Caco-2 (cell line): ENCODE results near the gene DNLZ. TPM values are rescaled to one million over a fixed set of nuclear protein-coding genes. Genes with fewer than 3 reads are reported as not detected.

Experiments used
- BruUV-seq: library from RNA; stranded (reverse); fragments of 400-500 nt; replicated peaks from 2 replicates; lab custom pipeline; 2021; lab: Mats Ljungman, UMichigan
- CTCF ChIA-PET: fragments of 300-600 bp; sonication (Branson Sonifier 250); formaldehyde crosslinking; loops from one replicate; lab custom pipeline; 2022; ENCODE audit warnings: antibody characterized with exemption; lab: Charles Lee
- POLR2A ChIA-PET: fragments of 300-600 bp; sonication (Branson Sonifier 250); formaldehyde crosslinking; loops from one replicate; lab custom pipeline; 2022; ENCODE audit warnings: antibody characterized with exemption; lab: Charles Lee
- DNase-seq, 2 experiments: peaks; one replicate each; pipeline versions ENCODE4 v3.0.0 to v3.0.0-alpha.2; 2020 to 2022
- H3K27me3 ChIP-seq: replicated peaks from 2 replicates; pipeline ENCODE4 v1.6.0; 2011; ENCODE audit warnings: low read length; ENCODE audit not compliant: control insufficient read depth, insufficient read depth
- H3K36me3 ChIP-seq: 2 replicates; pipeline ENCODE4 v1.5.1; 2011; ENCODE audit warnings: low read length; ENCODE audit not compliant: control insufficient read depth, insufficient read depth
- H3K4me1 ChIP-seq: fragments of 250-450 bp; sonication (Bioruptor Pico); 2 replicates; pipeline ENCODE4 v1.5.1; 2020; ENCODE audit warnings: mild to moderate bottlenecking
- H3K4me3 ChIP-seq: 2 replicates; pipeline ENCODE4 v1.5.1; 2011; ENCODE audit warnings: low read depth, mild to moderate bottlenecking, control low read depth, low read length
- H3K9me3 ChIP-seq: fragments of 250-450 bp; sonication (Bioruptor Pico); 2 replicates; pipeline ENCODE4 v1.5.1; 2020; ENCODE audit warnings: mild to moderate bottlenecking, moderate library complexity
- H3K27ac Mint-ChIP-seq: one replicate; pipeline ENCODE4 v1.8.0; 2022; ENCODE audit warnings: mixed read lengths; ENCODE audit not compliant: unreplicated experiment
- H3K27me3 Mint-ChIP-seq: one replicate; pipeline ENCODE4 v1.8.0; 2022; ENCODE audit warnings: mixed read lengths; ENCODE audit not compliant: insufficient read depth, unreplicated experiment
- H3K36me3 Mint-ChIP-seq: one replicate; pipeline ENCODE4 v1.8.0; 2022; ENCODE audit warnings: mild to moderate bottlenecking, mixed read lengths; ENCODE audit not compliant: insufficient read depth, unreplicated experiment
- H3K4me1 Mint-ChIP-seq: one replicate; pipeline ENCODE4 v1.8.0; 2022; ENCODE audit warnings: low read depth, mixed read lengths; ENCODE audit not compliant: unreplicated experiment
- H3K4me3 Mint-ChIP-seq: one replicate; pipeline ENCODE4 v1.8.0; 2022; ENCODE audit warnings: mild to moderate bottlenecking, moderate library complexity, mixed read lengths; ENCODE audit not compliant: unreplicated experiment
- H3K9me3 Mint-ChIP-seq: one replicate; pipeline ENCODE4 v1.8.0; 2022; ENCODE audit warnings: mixed read lengths; ENCODE audit not compliant: unreplicated experiment
- CTCF ChIP-seq, 2 experiments: fragments of 200-600 bp in 1 of 2; IDR thresholded peaks; 1 replicate in 1 of 2; 2 replicates in 1 of 2; pipeline versions ENCODE4 v1.5.1 to v1.8.0; 2011 to 2022; ENCODE audit warnings: antibody characterized with exemption in 1 of 2, control low read depth in 1 of 2, inconsistent platforms in 1 of 2, low read depth in 1 of 2, low read length in 1 of 2, mild to moderate bottlenecking in 1 of 2, moderate library complexity in 1 of 2; ENCODE audit not compliant: insufficient read depth in 1 of 2, severe bottlenecking in 1 of 2, unreplicated experiment in 1 of 2
- intact Hi-C: fragments of 100-400 bp; cut with micrococcal nuclease; formaldehyde crosslinking; loops from one replicate; pipeline ENCODE4 v1.10.0; 2022; ENCODE audit not compliant: unreplicated experiment
- total RNA-seq: library from RNA; stranded (reverse); gene quantifications from 2 replicates; pipeline ENCODE4 v1.2.3, GENCODE V29; 2022

The DNLZ gene
- total RNA-seq, 1 experiment from 2014 or later = 29.1 TPM

GRCh38 chr9:136367296-136368145 lies 4.0 kb upstream of the DNLZ start:
- peaks cover 13% of the 10 kb centered on the region for H3K4me1 ChIP-seq
- no peaks in the 10 kb centered on the region for H3K9me3 ChIP-seq
- no peak overlapping the region for H3K27ac Mint-ChIP-seq
- H3K4me3 ChIP-seq = no peak overlapping the region
- H3K9me3 Mint-ChIP-seq = no peaks in the 10 kb centered on the region
- no peaks in the 10 kb centered on the region for H3K27me3 ChIP-seq
- CTCF ChIA-PET = interaction anchor here (1.8 kb wide), 1 partner anchor 22 kb away, joined by 12 read pairs; no protein-coding TSS in a partner anchor
- intact Hi-C loops = no loop called here
- H3K36me3 Mint-ChIP-seq = peaks cover 34% of the 10 kb centered on the region
- no peak for TF ChIP-seq CTCF (IDR thresholded peaks at IDR 0.05; ENCODE audit: insufficient read depth in 1 of 2, low read depth in 1 of 2, low read length in 1 of 2, severe bottlenecking in 1 of 2, unreplicated experiment in 1 of 2)
- POLR2A ChIA-PET = no interaction called here
- no TSS peak for BruUV-seq
- no peaks in the 10 kb centered on the region for H3K27me3 Mint-ChIP-seq
- peaks cover under 1% of the 10 kb centered on the region for H3K4me1 Mint-ChIP-seq
- no peaks in the 10 kb centered on the region for H3K36me3 ChIP-seq
- no peak for DNase-seq
- no peak overlapping the region for H3K4me3 Mint-ChIP-seq

GRCh38 chr9:136366826-136367225 lies 3.3 kb upstream of the DNLZ start:
- H3K4me3 Mint-ChIP-seq = no peak overlapping the region
- Histone ChIP-seq H3K4me1 (peaks cover 7% of the 10 kb centered on the region), H3K9me3 (no peaks in the 10 kb centered on the region), H3K27me3 (no peaks in the 10 kb centered on the region), H3K36me3 (no peaks in the 10 kb centered on the region), H3K4me3 (no peak overlapping the region)
- H3K4me1 Mint-ChIP-seq = no peaks in the 10 kb centered on the region
- no peak overlapping the region for H3K27ac Mint-ChIP-seq
- peaks cover 39% of the 10 kb centered on the region for H3K36me3 Mint-ChIP-seq
- TF ChIP-seq CTCF (IDR thresholded peaks at IDR 0.05; ENCODE audit: insufficient read depth in 1 of 2, low read depth in 1 of 2, low read length in 1 of 2, severe bottlenecking in 1 of 2, unreplicated experiment in 1 of 2) = no peak
- BruUV-seq = no TSS peak
- POLR2A ChIA-PET = no interaction called here
- CTCF ChIA-PET = interaction anchor here (1.8 kb wide), 1 partner anchor 21 kb away, joined by 12 read pairs; no protein-coding TSS in a partner anchor
- no peaks in the 10 kb centered on the region for H3K9me3 Mint-ChIP-seq
- no peak for DNase-seq
- H3K27me3 Mint-ChIP-seq = no peaks in the 10 kb centered on the region
- intact Hi-C loops = no loop called here

- Histone ChIP-seq H3K36me3 (no peaks in the 10 kb centered on the region), H3K4me3 (no peak overlapping the region), H3K4me1 (peaks cover 7% of the 10 kb centered on the region), H3K9me3 (no peaks in the 10 kb centered on the region), H3K27me3 (no peaks in the 10 kb centered on the region)
- TF ChIP-seq CTCF (IDR thresholded peaks at IDR 0.05; ENCODE audit: insufficient read depth in 1 of 2, low read depth in 1 of 2, low read length in 1 of 2, severe bottlenecking in 1 of 2, unreplicated experiment in 1 of 2) = no peak
- POLR2A ChIA-PET = no interaction called here
- Mint-ChIP-seq H3K27me3 (no peaks in the 10 kb centered on the region), H3K4me1 (no peaks in the 10 kb centered on the region), H3K36me3 (peaks cover 39% of the 10 kb centered on the region), H3K9me3 (no peaks in the 10 kb centered on the region), H3K4me3 (no peak overlapping the region), H3K27ac (peak overlapping the region; percentile 80)
- no peak for DNase-seq
- intact Hi-C loops = no loop called here
- no TSS peak for BruUV-seq
- CTCF ChIA-PET = interaction anchor here (1.8 kb wide), 1 partner anchor 20 kb away, joined by 12 read pairs; no protein-coding TSS in a partner anchor
These were observed 2.3 kb upstream of the DNLZ start for GRCh38 chr9:136365775-136366222.
